Measurements from ENCODE around the gene BBC3. TPM values are rescaled to one million over a fixed set of nuclear protein-coding genes. Genes with fewer than 3 reads are reported as not detected.

Gene BBC3
- total and polyA plus RNA-seq, 4 donors: 4.1 to 22.0 (median 14.8) TPM

DNA sequence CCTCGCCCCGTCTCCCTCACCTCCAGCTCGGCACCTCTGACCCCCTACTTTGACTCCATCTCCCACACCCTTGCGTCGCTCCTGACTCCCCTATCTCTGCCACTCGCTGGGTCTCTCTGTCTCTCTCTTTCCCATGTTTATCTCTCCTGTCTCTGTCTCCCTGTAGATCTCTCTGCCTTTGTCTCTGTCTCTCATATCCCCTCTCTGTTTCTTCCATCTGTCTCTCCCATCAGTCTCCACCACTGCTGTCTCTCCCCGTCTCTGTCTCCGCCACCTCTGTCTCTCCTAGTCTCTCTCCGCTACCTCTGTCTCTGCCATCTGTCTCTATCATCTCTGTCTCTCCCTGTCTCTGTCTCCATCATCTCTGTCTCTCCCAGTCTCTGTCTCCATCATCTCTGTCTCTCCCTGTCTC, 12.4 kb upstream of the BBC3 start:
- H3K36me3 ChIP-seq (ENCODE audit: control insufficient read depth in 4 of 4, insufficient read depth in 4 of 4, low read length in 4 of 4): no peaks in the 10 kb centered on the region
- H3K4me3 ChIP-seq: peak overlapping the region; percentile 15
- no peak for TF ChIP-seq CTCF (IDR thresholded peaks at IDR 0.05; ENCODE audit: control extremely low read depth, extremely low read depth)
- H3K4me1 ChIP-seq (ENCODE audit: control insufficient read depth in 5 of 5, insufficient read depth in 5 of 5, low read length in 5 of 5): peaks cover 0 to 12% (median 7%) of the 10 kb centered on the region in 5 donors
- DNase-seq (no peak), ATAC-seq (ENCODE audit: insufficient read depth, low FRiP score) (no peak)
- H3K27ac ChIP-seq (ENCODE audit: low read depth in 1 of 2, low read length in 1 of 2): no peak overlapping the region
- peak overlapping the region in 1 of 2 donors; percentile 76 for H3K9ac ChIP-seq (ENCODE audit: insufficient read depth in 1 of 2, low read length in 2 of 2)
- WGBS, 2 donors: 20 to 24% methylated on average over 7 to 8 of the region's 9 CpGs
- peaks cover 0 to 32% (median 32%) of the 10 kb centered on the region in 3 donors for H3K27me3 ChIP-seq (ENCODE audit: control insufficient read depth in 3 of 3, insufficient read depth in 3 of 3, low read length in 2 of 3)
- H3K9me3 ChIP-seq (ENCODE audit: control insufficient read depth in 4 of 4, insufficient read depth in 3 of 4, low read length in 3 of 4): no peaks in the 10 kb centered on the region

DNA sequence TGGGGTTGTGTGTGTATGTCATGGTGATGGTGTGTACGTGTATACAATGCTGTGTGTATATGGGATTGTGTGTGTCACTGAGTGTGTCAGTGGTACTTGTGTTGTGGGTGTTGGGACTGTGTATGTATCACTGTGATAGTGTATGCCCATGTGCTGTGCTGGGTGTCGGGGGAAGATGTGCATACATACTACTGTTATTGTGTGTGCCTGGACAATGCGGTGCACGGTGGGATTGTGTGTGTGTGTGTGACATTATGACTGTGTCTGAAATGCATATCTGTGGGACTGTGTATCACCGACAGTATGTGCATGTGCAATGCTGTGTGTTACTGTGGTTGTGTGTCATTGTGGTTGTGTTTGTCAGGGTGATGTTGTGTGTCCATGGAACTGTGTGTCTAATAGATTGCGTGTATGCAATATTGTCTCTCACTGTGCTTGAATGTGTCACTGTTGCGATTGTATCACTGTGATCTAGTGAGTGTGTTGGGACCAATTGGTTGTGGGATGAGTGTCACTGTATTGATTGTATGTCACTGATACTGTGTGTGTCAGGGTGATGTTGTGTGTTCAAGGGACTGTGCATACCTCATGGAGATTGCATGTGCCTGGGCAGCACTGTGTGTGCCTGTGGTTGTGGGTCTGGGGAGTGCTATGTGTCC, 11.0 kb upstream of the BBC3 start:
- no peaks in the 10 kb centered on the region for H3K36me3 ChIP-seq (ENCODE audit: control insufficient read depth in 4 of 4, insufficient read depth in 4 of 4, low read length in 4 of 4)
- H3K27me3 ChIP-seq (ENCODE audit: control insufficient read depth in 3 of 3, insufficient read depth in 3 of 3, low read length in 2 of 3): peaks cover 0 to 32% (median 32%) of the 10 kb centered on the region in 3 donors
- no peak overlapping the region for H3K27ac ChIP-seq (ENCODE audit: low read depth in 1 of 2, low read length in 1 of 2)
- H3K4me3 ChIP-seq: no peak overlapping the region
- H3K9ac ChIP-seq (ENCODE audit: insufficient read depth in 1 of 2, low read length in 2 of 2): no peak overlapping the region
- H3K9me3 ChIP-seq (ENCODE audit: control insufficient read depth in 4 of 4, insufficient read depth in 3 of 4, low read length in 3 of 4): no peaks in the 10 kb centered on the region
- WGBS, 2 donors: 82 to 91% methylated on average over 7 of the region's 7 CpGs
- ATAC-seq (ENCODE audit: insufficient read depth, low FRiP score): no peak
- peaks cover 0 to 12% (median 7%) of the 10 kb centered on the region in 5 donors for H3K4me1 ChIP-seq (ENCODE audit: control insufficient read depth in 5 of 5, insufficient read depth in 5 of 5, low read length in 5 of 5)
- no peak for TF ChIP-seq CTCF (IDR thresholded peaks at IDR 0.05; ENCODE audit: control extremely low read depth, extremely low read depth)
- peak in 1 of 3 donors; percentile 31 for DNase-seq

- Histone ChIP-seq H3K4me1 (ENCODE audit: control insufficient read depth in 5 of 5, insufficient read depth in 5 of 5, low read length in 5 of 5) (peaks cover 0 to 12% (median 7%) of the 10 kb centered on the region in 5 donors), H3K9ac (ENCODE audit: insufficient read depth in 1 of 2, low read length in 2 of 2) (no peak overlapping the region), H3K4me3 (no peak overlapping the region), H3K27me3 (ENCODE audit: control insufficient read depth in 3 of 3, insufficient read depth in 3 of 3, low read length in 2 of 3) (peaks cover 0 to 32% (median 32%) of the 10 kb centered on the region in 3 donors), H3K36me3 (ENCODE audit: control insufficient read depth in 4 of 4, insufficient read depth in 4 of 4, low read length in 4 of 4) (no peaks in the 10 kb centered on the region), H3K27ac (ENCODE audit: low read depth in 1 of 2, low read length in 1 of 2) (no peak overlapping the region), H3K9me3 (ENCODE audit: control insufficient read depth in 4 of 4, insufficient read depth in 3 of 4, low read length in 3 of 4) (no peaks in the 10 kb centered on the region)
- ATAC-seq (ENCODE audit: insufficient read depth, low FRiP score): peak; percentile 63
- no peak for TF ChIP-seq CTCF (IDR thresholded peaks at IDR 0.05; ENCODE audit: control extremely low read depth, extremely low read depth)
- WGBS, 2 donors: 7 to 9% methylated on average over 21 to 27 of the region's 27 CpGs
- DNase-seq: peak; percentile 49 to 76 (median 61)
Observed at GRCh38 chr19:47240996-47241918, 10.3 kb upstream of the BBC3 start.

Data from lung (tissue), 12 donors.